K562 treated with DMSO at 1 percent for 12 hours (cell line): Measurements from ENCODE around the gene GNAT3. TPM values are rescaled to one million over a fixed set of nuclear protein-coding genes. Genes with fewer than 3 reads are reported as not detected.

ENCODE experiments used
- total RNA-seq: library from RNA; unstranded; fragments of 300-600 nt; gene quantifications from 2 replicates; pipeline ENCODE4 v1.2.3, GENCODE V29; 2022; ENCODE audit not compliant: insufficient read depth

Gene GNAT3
- not detected in 2 replicates for total RNA-seq

GRCh38 chr7:80511964-80512363 lies at the start of gene GNAT3:
GNAT3 (minus strand) TSS chr7:80512064; CDS start chr7:80511926, 138 bp downstream.

Other genes starting within 250 kb of the GNAT3 start
- gene CD36, start 126.6 kb upstream of the GNAT3 start, total RNA-seq: not detected in 2 replicates